Fibroblast of the conjunctiva (primary cell): ENCODE data around the gene SLCO2A1.

Experiments used
- DNase-seq: peaks from one replicate; pipeline ENCODE4 v3.0.0-alpha.2; 2010; ENCODE audit warnings: low read depth

Gene SLCO2A1

GRCh38 chr3:133999891-134000685 lies 29.6 kb downstream of the SLCO2A1 start:
- no peak for DNase-seq

DNA sequence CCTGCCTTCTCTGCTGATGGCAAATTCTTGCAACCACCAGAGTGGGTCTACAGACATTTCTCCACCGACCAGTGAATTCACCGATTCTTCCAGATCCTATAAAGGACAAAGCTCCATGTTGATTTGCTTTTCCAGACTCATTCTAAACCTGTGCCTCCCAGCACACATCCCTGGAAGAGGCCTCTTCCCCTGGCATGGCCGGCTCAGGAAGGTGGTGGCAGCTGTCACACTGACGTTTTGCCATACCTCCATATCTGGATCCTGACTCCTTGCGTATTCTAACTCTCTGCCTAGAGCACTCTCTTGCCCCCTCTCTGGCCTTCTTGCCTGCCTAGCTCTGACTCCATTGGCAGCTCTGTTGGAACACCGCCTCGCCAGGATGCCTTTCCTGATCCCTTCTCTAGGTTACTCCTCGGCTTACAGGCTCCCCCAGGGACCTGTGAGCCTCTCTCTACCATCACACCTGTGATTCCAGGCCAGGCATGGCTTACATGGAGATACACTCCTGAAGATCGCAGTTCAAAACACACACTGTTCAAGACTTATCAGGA lies 31.0 kb downstream of the SLCO2A1 start:
- DNase-seq, result no peak

DNA sequence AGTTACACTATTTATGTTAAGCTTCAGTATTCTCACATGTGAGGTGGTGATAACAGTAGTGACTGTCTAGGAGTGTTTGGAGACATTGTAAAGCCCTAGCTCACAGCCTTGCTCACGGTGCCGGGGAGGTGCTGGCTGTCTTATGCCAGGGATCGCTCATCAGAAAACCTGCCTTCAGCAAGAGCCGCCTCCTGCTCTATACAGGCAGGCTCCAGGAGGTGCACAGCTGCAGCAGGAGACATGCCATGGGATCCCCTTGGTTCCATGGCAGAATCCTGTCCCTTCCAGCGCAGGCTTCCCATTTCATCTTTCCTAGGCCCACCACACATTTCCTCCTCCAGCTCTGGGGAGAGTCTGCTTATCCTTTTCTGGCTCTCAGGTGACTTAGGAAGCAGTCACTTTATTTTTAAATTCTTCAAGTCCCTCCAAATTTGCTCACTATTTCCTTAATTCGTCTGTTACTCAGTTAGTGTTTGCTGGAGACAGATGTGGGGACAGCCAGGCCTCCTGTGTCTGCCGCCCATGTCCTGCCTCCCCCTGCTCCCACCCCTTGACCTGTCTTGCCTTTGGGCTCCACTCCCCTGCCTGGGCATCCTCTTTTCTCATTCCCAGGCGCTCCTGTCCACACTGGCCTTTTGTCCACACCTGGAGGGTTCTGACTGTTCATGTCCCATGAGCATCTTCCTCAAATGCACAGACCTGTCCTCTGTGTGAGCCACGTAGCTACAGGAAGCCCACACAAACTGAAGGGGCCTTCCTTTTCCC lies 31.7 kb downstream of the SLCO2A1 start:
- DNase-seq, result no peak

GRCh38 chr3:133996996-133997395 lies 32.7 kb downstream of the SLCO2A1 start:
- no peak for DNase-seq

- DNase-seq, result no peak
Observed at GRCh38 chr3:133996251-133996661, 33.5 kb downstream of the SLCO2A1 start.

- no peak for DNase-seq
Observed at GRCh38 chr3:133995264-133995663, 34.5 kb downstream of the SLCO2A1 start.

DNA sequence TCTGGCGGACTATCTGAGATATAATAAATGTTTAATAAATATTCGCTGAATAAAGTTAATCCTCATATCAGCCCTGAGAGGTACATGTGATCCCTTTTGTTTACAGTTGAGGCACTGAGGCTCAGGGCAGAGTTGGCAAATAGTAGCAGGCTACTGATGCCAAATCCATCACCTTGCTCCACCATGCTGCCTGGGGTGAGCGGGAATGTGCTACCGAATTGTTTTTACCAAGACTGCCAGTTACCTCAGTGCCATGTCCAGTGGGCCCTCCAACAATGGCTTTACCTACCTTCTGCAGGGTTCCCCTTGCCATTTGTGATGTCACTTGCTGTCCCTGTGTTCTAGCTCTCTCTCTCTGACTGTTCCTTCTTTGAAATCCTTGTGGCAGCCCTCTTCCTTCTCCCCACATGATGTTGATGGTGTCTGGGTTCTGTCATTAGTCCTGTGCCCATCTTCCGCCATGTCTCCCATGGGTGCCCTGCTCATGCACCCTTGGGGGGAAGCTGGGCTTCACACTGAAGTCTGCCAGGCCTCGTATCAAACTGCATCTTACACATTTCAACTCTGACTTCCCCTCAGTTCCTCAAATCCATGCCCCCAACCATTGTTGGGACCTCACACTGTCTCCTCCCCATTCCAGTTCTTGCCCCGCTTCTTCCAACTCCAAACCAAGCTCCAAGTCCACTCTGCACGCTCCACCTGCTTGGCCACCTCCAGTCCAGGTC lies 35.4 kb downstream of the SLCO2A1 start:
- no peak for DNase-seq

DNA sequence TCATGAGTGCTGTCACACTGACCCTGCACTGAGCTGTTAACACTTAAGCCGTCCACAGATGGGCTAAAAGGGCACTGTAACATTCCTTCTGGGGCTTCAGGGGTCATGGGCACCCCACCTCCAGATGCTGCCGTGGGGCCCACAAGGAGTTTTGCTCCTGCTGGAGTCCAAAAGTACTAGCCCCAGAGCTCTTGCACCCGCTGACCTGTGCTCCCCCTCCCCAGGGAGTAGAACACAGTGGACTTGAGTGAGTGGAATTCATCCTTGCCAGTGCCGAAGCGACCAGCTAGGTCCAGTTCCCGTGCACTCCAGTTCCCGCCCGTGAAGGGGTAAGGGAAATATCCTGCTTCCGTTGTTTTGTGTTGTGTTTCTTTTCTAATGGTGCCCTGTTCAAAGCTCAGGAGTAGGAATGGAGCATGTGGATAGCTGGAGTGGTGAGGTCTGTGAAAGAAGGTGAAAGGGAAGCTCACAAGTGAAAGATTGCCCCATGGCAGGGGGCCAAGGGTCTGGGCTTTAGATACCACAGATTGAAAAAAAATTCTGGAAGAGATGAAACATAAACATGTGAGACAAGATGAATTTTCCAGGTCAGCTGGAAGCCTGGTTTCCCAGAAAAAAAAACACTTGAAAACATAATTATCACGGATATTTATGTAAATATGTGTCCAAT lies 36.6 kb downstream of the SLCO2A1 start:
- DNase-seq, result no peak

GRCh38 chr3:133992381-133992780 lies 37.3 kb downstream of the SLCO2A1 start:
- no peak for DNase-seq

GRCh38 chr3:133991637-133992036 lies 38.1 kb downstream of the SLCO2A1 start:
- DNase-seq, result no peak

DNA sequence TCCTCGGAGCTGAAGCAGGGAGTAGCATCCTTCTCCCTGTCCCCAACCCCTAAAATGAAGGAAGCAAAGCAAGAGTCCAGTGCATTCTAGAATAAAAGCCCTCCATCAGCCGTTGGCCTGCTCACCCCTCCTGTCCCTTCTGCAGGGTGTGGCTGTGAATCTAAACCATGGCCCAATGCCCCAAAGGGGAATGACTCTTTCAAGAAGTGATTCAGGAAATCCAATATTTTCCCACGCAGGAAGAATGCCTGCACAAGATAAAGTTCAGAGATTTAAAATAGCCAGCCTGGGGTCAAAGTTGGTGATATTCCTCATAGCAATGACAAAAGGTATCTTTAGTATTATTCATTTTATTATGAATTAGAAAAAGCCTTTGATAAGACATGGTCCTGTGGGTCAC lies 38.5 kb downstream of the SLCO2A1 start:
- no peak for DNase-seq

GRCh38 chr3:133989936-133990702 lies 39.6 kb downstream of the SLCO2A1 start:
- no peak for DNase-seq

- no peak for DNase-seq
Observed at GRCh38 chr3:133988631-133989161, 41.0 kb downstream of the SLCO2A1 start.

- no peak for DNase-seq
Observed at GRCh38 chr3:133987948-133988484, 41.7 kb downstream of the SLCO2A1 start.

- no peak for DNase-seq
Observed at GRCh38 chr3:133987136-133987535, 42.6 kb downstream of the SLCO2A1 start.

GRCh38 chr3:133986311-133986710 lies 43.4 kb downstream of the SLCO2A1 start:
- DNase-seq, result no peak

GRCh38 chr3:133984975-133985374 lies 44.8 kb downstream of the SLCO2A1 start:
- no peak for DNase-seq

- no peak for DNase-seq
Observed at GRCh38 chr3:133983576-133984560, 45.9 kb downstream of the SLCO2A1 start.

DNA sequence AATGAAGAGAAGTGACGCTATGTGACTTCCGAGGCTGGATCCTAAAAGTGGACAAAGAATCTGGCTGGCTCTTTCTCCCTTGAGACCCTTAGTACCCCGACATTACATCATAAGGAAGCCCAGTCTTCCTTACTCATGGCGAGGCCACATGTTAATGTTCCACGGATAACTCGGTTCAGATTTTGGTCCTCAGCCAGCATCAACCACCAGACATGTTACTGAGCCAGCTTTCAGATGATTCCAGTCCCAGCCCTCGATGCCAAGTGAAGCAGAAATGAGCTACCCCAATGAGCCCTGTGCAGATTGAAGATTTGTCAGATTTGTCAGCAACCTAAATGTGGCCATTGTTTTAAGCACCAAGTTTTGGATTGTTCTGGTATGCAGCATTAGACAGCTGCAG lies 46.6 kb downstream of the SLCO2A1 start:
- no peak for DNase-seq
